ENCODE results near the gene PDE6B.

- no peak for TF ChIP-seq CTCF (conservative IDR thresholded peaks at IDR 0.05)
- no peak for TF ChIP-seq ZFX (IDR thresholded peaks at IDR 0.05)
Observed at GRCh38 chr4:583820-584219, 41.6 kb upstream of the PDE6B start.

All from C4-2B (cell line).